GM12865 (cell line): ENCODE measurements around the gene SLC1A7.

Experiments used
- DNase-seq: peaks from one replicate; pipeline ENCODE4 v3.0.0; 2010; ENCODE audit warnings: low read depth
- H3K4me3 ChIP-seq: 2 replicates; pipeline ENCODE4 v1.5.1; 2011; ENCODE audit warnings: mild to moderate bottlenecking, low read depth, low read length, control low read depth
- CTCF ChIP-seq: IDR thresholded peaks from 2 replicates; pipeline ENCODE4 v1.5.1; 2011; ENCODE audit warnings: low read length, control low read depth, low read depth, inconsistent platforms; ENCODE audit not compliant: insufficient read depth; ENCODE audit errors: missing control alignments

The SLC1A7 gene

GRCh38 chr1:53135735-53136114, 6.7 kb downstream of the SLC1A7 start:
- no peak for DNase-seq
- no peak for TF ChIP-seq CTCF
- no peak overlapping the region for H3K4me3 ChIP-seq

- DNase-seq = no peak
- no peak overlapping the region for H3K4me3 ChIP-seq
- no peak for TF ChIP-seq CTCF
These were observed 7.3 kb downstream of the SLC1A7 start for GRCh38 chr1:53134961-53135734.

- no peak for TF ChIP-seq CTCF
- no peak for DNase-seq
- H3K4me3 ChIP-seq = no peak overlapping the region
These were observed 8.4 kb downstream of the SLC1A7 start for GRCh38 chr1:53134042-53134485.

GRCh38 chr1:53133261-53134041, 9.0 kb downstream of the SLC1A7 start:
- DNase-seq = no peak
- TF ChIP-seq CTCF = no peak
- H3K4me3 ChIP-seq = no peak overlapping the region

GRCh38 chr1:53132176-53132575, 10.3 kb downstream of the SLC1A7 start:
- no peak for DNase-seq
- H3K4me3 ChIP-seq = no peak overlapping the region
- TF ChIP-seq CTCF = no peak

GRCh38 chr1:53131590-53131938, 10.9 kb downstream of the SLC1A7 start:
- no peak for TF ChIP-seq CTCF
- no peak overlapping the region for H3K4me3 ChIP-seq
- no peak for DNase-seq
